Measurements from ENCODE around the gene MARK3.

Gene MARK3

DNA sequence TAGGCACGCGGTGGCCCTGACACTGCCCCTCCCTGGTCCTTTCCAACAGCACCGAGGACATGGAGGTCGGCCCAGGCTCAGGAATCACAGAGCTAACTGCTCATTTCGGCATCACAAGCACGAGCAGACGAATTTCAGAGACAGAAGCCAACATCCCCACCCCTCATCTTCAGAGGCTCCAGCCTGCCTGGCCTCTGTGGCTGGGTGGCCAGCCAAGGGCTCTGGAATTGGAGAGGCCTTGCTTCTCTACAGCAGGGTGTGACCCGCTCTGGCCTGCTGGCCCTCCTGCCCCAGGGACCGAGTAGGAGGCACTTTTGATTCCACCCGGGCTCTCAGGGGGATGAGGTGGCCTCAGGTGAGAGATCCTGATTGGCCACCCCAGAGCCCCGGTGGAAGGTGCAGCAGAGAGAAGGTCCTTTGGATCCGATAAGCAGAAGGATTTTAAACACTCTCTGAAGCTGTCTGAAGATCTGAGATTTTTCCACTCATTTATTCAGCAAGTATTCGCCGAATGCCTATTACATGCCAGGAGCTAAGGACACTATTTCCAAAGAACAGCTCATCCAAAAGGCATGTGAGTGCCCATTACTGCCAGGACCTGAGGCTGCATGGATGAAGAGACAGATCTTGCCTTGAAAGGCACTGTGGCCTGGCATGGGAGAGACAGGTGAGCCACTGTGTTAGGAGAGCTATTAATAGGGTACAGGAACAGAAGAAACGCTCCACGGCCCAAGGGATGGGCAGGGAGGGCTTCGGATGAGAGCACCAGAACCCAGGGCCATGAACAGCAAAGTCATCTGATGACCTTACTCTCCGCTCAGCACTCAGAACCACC is 167.0 kb downstream of the MARK3 start:
- DNase-seq: no peak

DNA sequence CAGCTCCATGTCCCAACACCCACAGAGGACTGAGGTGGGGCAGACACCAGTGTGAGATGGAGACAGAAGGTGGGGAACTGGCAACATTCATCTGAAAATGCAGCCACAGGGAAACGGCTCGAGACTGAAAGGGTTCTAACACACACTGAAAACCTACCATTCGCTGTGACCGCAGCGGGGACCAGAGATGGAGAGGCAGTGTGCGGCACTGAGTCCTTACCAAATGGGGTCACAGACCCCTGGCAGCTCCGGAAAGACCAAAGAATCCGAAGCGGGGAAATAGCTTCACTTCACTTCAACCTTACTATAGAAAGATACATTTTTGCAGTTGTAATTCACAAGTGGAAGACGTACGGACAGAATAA is 167.6 kb downstream of the MARK3 start:
- no peak for DNase-seq

Data from activated CD4-positive, alpha-beta T cell treated with anti-CD3 and anti-CD28 coated beads, Interleukin-10, Interleukin-2, amounts not matched to agents 100 ng/mL and 50 ng/mL, durations not matched to agents 16 hours and 8 hours (primary cell).